Measurements from ENCODE around the gene ACBD4.

- TF ChIP-seq POLR2AphosphoS5 (IDR thresholded peaks at IDR 0.05; ENCODE audit: borderline replicate concordance, low read depth, low read length) (no peak), EZH2 (IDR thresholded peaks at IDR 0.05) (no peak)
These were observed 10.7 kb downstream of the ACBD4 start for GRCh38 chr17:45146166-45146565.
